ENCODE measurements around the gene PRIMPOL.
"Not testable (repeated sequence)": the region's sequence is repeated elsewhere in the genome, so short reads cannot be mapped to it uniquely, and the experiment has no call there.

PRIMPOL gene

GRCh38 chr4:184641451-184641850 is 8.1 kb upstream of the PRIMPOL start:
- DNase-seq: no peak

- DNase-seq: no peak
Measured at GRCh38 chr4:184643731-184644130, 5.8 kb upstream of the PRIMPOL start.

GRCh38 chr4:184644553-184645307 is 4.8 kb upstream of the PRIMPOL start:
- no peak for DNase-seq

DNA sequence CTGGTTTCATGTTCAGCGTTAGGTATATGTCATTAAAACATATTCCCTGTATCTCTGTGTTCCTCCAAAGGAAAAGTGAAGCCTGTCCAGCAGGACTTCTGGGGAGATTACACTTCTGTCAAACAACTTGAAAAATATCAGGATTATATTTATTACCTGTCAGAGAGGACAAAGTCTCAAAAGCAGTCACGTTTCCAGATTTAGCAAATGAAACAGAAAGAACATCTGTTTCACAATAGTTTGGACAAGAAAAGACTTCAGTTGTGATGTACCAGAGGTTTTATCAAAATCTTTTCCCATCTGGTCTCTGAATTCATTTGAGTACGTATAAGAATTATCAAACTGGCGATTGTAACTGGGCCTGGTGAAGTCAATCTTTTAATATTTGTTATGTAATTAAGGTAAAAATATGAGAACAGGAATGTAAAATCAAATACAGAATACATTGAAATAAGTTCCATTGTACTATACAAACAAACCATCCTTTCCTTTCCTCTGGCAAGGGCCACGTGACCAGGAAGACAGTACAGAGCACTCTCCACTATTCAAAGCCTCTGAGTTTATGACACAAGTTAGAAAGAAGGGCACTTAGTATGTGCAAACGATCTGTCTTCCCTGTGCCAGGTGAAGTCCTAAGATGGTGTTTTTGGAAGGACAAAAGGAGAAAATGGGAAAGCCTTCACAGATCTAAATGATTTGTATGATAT is 3.5 kb upstream of the PRIMPOL start:
- DNase-seq: no peak

DNA sequence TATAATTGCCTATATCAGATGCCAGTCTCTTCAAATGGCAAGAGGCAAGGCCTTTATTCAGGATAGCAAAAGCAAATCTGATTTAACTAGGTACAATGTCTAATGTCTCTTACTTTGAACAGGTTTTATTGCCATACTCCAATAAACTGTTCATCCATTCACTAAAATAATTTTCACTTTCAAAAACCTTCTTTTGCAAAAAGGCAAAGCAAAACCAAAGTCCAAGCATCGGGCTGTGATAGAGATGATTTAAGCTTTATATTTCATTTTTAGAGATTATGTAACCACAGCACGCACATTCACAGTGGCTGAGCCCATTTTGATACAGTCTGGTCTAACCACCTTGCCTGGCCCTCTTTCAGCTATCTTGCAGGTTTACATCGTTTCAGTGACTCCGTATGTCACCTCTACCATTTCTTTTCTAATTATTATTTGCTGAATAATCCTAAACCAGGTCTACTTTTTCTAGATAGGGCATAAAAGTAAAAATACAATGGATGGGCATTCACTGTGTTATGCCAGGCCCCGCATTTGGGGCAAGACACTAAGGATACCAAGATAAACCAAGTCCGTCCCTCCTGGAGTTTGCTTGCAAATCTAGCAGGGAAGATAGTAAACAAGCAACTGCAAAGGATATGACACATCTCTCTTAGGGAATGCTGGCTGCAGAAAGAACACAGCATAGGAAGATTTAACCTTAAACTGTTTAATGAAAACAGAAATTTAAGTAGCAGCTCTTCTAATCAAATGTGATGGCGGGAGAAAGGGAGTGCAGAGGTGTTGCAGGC is 2.1 kb upstream of the PRIMPOL start:
- no peak for DNase-seq

DNA sequence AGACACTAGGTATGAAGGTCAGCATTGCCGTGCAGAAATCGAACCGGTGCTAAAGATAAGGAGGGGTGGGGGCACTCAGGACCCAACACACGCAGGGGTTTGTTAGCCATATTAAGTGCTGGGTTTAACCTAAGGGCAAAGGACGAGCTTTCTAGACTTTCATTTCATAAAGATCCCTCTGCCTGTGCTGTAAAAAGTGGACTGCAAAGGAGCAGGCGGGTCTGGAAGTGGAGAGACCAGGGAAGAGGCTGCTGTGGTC is 1.6 kb upstream of the PRIMPOL start:
- DNase-seq: no peak

- peak; percentile 60 for DNase-seq
Measured at GRCh38 chr4:184648313-184649025, 1.1 kb upstream of the PRIMPOL start.

DNA sequence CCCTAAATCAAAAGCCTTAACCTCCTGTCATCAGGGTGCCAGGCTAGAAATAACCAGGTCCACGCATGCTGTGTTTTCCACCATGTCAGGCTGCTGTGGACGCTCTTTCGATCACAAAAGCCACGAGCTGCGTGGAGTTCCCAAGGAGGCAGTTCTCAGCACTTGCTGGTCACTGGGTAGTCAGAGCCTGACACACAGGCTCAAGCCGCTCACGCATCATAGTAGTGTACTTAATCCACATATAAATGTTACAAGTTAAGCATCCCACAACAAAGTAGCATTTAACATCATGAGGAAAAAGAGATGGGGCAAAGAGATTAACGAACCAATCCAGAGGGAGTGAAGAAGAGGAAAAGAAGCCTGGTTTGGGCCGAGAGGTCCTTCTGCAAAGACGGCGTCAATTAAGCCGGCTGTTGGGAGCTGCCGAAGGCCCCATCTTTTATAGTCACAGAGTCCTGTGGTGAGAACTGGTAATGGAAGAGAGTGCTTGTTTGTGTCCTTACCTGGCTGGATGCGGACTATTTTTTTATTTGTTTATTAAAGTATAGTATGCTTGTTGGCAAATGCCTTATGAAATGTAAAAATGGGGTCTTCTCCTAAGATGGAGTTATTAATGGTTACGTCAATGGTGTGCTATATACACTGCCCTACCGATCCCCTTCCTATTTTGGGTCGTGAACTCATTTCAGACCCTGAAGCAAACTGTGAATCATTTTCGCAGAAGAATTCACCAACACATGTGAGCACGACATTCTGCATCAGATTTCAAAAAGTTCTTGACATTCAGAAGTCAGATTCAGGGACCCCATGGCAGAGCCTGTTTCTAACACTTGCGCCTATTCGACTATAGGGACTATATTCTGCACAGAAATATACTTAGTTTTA is 675 bp downstream of the PRIMPOL start:
- DNase-seq: peak; percentile 64

DNA sequence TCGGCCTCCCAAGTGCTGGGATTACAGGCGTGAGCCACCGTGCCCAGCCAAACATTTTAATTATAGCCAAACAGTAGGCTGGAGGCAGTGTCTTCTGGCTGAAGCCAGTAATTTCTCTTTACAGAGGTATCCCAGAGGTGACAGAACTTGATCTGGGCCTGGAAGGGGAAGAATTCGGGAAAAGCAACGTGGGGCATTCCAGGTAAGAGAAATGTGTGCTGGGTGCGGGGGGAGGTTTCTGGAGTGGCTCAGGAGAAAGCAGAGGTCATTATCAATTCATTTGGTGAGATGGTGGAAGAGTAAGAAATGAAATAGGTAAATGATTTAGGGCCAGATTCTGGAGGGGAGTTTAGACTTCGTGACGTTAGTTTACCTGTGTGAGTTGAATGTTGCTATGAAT is 2.4 kb downstream of the PRIMPOL start:
- DNase-seq: no peak

- not testable (repeated sequence) for DNase-seq
Measured at GRCh38 chr4:184652681-184653080, 3.1 kb downstream of the PRIMPOL start.

DNA sequence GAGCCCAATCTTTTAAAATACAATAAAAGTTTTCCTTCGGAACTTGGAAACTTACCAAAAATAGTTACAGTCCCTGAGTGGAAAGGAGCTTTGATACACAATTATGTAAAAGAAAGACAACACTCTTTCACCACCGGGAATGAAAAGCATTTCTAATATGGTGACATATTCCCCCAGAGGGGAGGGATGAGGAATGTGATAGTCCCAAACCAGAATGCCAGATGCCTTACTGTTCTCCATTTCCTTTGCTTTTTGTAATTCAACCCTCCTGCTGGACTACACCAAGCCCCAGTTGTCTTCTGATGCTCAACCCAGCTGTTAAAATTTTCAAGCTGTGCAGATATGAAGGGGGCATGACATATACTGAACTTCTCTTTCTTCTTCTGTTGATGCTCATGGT is 4.1 kb downstream of the PRIMPOL start:
- no peak for DNase-seq

- no peak for DNase-seq
Measured at GRCh38 chr4:184655889-184656869, 6.6 kb downstream of the PRIMPOL start.

DNA sequence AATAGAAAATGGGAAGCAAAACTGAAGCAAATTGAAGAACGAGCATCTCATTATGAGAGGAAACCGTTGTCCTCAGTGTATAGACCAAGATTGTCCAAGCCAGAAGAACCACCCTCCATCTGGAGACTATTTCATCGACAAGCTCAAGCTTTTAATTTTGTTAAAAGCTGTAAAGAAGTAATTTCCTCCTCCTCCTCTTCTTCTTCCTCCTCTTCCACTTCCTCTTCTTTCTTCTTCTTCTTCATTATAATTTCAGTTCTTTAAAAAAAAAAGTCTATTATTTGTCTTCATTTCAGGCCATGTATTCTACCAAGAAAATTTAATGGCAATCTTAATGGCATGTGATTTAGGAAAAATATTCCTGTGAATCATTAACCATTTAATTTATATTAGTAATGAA is 7.6 kb downstream of the PRIMPOL start:
- DNase-seq: no peak

DNA sequence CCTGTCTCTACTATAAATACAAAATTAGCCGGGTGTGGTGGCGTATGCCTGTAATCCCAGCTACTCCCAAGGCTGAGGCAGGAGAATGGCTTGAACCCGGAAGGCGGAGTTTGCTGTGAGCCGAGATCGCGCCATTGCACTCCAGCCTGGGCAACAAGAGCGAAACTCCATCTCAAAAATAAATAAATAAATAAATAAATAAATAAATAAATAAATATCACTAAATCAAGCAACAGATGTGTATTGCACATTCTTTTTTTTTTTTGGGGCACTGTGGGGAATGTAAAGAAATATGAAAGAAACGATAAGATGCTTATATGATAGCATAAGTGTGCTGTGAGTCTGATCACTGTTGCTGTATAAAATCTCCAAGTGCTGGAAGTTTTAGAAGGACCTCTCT is 8.3 kb downstream of the PRIMPOL start:
- not testable (repeated sequence) for DNase-seq

GRCh38 chr4:184660978-184661377 is 11.4 kb downstream of the PRIMPOL start:
- no peak for DNase-seq

DNA sequence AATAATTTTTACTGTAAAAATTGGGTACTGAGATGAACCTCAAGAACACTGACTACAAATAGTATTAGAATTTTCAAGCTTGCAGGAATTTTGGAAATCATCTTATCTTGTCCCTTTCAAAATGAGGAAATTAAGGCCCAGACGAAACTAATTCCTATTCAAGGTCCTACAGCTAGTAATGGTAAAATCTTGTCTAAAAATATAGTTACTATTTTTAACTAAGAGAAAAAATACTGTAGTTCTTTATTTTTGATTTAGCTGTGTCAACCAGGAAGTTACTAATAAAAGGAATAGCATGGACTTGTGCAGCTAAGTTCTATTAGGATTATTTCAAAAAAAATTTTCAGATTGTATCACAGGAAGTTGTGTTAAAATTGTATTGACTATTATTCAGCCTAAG is 12.7 kb downstream of the PRIMPOL start:
- no peak for DNase-seq

- DNase-seq: peak; percentile 44
Measured at GRCh38 chr4:184664445-184665210, 15.1 kb downstream of the PRIMPOL start.

DNA sequence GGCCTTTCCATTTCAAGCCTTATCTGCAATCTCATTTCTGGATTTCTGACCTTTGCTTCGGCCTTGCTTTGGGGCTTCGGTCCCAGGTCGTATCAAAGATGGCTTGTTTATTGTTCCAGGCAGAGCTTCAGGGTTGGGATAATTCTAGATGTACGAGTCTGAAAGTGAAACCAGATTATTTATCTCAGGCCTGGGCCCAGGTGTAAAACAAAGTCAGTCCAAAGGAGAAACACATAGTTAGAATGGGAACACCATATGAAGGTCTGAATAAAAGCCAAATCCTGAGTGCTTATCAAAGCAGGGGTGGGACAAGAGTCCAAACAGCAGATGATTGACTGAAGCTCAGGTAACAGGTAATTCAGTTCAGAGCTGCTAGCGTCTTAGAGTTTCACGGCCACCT is 17.1 kb downstream of the PRIMPOL start:
- no peak for DNase-seq

- DNase-seq: no peak
Measured at GRCh38 chr4:184668096-184668495, 18.6 kb downstream of the PRIMPOL start.

- no peak for DNase-seq
Measured at GRCh38 chr4:184668511-184669114, 19.1 kb downstream of the PRIMPOL start.

Measured in NCI-H82 (cell line).